NCI-H187 (cell line): Measurements from ENCODE around the gene HSPA12A.

ENCODE experiments used
- DNase-seq, 2 experiments: peaks; one replicate each; lab custom pipeline; 2025; lab: John Stamatoyannopoulos, UW

The HSPA12A gene

GRCh38 chr10:116629340-116629739, 113.0 kb downstream of the HSPA12A start:
- DNase-seq, result no peak

- no peak for DNase-seq
These were observed 114.9 kb downstream of the HSPA12A start for GRCh38 chr10:116627386-116627933.

GRCh38 chr10:116626815-116627214, 115.6 kb downstream of the HSPA12A start:
- no peak for DNase-seq

- DNase-seq, result no peak
These were observed 116.5 kb downstream of the HSPA12A start for GRCh38 chr10:116625845-116626244.

DNA sequence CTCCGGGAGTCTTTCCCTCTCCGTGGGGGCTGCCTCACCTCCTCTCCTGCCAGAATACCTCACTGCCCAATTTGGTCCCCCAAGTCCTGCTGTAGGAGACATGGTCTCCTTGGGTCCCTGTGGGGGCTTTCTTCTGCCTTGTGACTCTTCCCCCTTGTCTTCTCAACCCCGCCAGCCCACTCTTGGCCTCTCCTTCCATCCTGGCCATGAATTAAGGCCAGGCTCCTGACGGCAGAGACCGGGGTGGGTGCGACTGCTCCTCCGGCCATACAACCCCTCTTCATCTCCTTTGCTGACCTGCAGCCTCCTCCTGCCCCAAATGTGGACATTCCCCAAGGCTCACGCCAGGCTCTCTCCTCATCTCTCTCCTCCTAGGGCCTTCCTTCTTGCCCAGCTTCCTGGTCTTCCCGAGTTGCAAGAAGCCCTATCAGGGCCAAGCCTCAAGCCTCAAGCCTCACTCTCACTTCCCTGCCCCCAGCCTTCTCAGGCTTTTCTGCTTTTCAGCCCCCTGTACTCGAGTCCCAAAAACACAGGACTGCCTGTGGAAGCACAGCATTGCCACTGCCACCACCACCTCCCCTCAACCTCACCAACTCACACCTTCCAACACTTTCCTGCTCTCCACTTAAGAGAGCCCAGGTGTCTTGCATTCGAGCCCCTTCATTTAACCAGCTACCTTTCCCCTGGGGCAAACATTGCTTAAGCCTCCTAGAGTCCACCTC, 120.3 kb downstream of the HSPA12A start:
- no peak for DNase-seq

DNA sequence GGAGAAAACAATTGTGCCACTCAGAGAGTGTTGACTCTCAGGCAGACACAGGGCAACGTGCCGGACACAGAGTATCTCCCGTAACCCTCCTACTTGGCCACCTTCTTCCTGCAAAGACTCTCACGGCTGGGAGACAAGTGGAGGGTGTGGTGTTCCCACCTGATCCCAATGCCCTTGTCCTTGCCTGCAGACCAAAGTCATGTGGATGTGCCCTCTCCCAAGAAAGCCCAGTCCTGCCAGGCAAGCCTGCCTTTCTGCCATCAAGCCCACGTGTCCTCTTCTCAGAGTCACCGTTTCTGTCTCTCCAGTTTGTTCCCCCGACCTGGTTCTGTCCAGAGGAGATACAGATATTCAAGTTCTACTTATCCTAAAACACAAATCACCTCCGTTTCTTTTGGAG, 120.9 kb downstream of the HSPA12A start:
- no peak for DNase-seq
